CD4-positive, alpha-beta T cell treated with Interleukin-2 at 100 ng/mL for 4 hours (primary cell): Measurements from ENCODE around the gene TRIM10.
"Not testable (repeated sequence)": the region's sequence is repeated elsewhere in the genome, so short reads cannot be mapped to it uniquely, and the experiment has no call there.

Experiments
- DNase-seq: peaks from one replicate; pipeline ENCODE4 v3.0.0-alpha.2; 2020; ENCODE audit warnings: low spot score

TRIM10 gene

GRCh38 chr6:30171677-30172471 is 10.9 kb upstream of the TRIM10 start:
- DNase-seq: no peak

DNA sequence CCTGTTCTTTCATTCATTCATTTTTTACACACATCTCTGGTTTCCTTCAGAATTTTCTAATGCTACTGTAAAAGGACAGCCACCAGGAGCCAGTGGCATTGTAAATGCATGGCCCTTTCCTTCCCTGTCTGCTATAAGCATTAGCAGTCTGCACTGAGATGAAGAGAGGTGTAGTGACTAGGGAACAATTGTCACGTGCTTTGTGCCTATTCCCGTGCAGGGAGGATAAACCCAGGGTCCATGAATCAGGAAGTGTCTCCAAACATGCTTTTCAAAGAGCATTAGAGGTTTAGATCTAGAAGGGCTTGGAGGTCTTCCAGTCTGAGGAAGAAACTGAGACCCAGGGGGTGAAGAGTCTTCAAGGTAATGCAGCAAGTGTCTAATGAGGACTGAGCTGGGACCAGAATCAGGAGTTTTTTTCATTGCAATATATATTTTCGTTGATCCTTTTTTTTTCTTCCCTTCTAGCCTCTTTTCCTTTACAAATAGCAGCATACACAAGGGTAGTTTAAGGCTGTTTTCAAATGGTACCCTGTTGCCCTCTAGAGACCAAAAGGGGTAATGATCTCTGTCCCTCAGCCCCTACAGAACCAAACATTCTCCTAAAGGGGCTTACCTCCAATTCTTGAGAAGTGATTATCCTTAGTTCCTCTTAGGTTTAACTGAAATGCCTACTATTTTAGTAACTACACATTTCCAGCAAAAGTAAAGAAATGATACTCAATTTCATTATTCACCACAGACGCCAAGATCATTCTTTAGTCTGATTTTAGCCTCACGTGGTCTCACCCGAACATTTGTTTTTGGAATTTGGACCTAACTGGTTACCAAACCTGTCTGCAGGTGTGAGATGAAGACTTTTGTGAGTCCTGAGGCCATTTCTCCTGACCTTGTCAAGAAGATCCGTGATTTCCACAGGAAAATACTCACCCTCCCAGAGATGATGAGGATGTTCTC is 8.9 kb upstream of the TRIM10 start:
- peak; percentile 46 for DNase-seq

- DNase-seq: no peak
Observed at GRCh38 chr6:30168741-30169140, 7.7 kb upstream of the TRIM10 start.

DNA sequence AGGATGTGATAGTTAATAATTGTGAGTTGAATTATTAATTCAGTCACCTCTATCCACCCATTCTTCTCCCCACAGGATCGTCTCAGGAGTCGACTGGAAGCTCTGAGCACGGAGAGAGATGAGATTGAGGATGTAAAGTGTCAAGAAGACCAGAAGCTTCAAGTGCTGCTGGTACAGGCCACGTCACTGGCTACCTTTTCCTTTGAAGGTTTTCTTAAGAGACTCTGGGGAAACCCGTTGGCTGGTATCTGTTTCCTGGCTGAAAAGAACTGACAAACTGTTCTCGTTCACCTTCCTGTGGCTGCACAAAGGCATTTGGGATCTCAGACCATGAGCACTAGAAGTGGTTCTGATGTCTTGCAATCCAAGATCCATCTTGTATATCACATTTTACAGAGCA is 6.1 kb upstream of the TRIM10 start:
- peak; percentile 8 for DNase-seq

DNA sequence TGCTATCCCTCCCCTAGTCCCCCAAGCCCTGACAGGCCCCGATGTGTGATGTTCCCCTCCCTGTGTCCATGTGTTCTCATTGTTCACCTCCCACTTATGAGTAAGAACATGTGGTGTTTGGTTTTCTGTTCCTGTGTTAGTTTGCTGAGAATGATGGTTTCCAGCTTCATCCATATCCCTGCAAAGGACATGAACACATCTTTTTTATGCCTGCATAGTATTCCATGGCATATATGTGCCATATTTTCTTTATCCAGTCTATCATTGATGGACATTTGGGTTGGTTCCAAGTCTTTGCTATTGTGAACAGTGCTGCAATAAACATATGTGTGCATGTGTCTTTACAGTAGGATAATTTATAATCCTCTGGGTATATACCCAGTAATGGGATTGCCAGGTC is 4.2 kb upstream of the TRIM10 start:
- DNase-seq: not testable (repeated sequence)

GRCh38 chr6:30164714-30165113 is 3.7 kb upstream of the TRIM10 start:
- no peak for DNase-seq

DNA sequence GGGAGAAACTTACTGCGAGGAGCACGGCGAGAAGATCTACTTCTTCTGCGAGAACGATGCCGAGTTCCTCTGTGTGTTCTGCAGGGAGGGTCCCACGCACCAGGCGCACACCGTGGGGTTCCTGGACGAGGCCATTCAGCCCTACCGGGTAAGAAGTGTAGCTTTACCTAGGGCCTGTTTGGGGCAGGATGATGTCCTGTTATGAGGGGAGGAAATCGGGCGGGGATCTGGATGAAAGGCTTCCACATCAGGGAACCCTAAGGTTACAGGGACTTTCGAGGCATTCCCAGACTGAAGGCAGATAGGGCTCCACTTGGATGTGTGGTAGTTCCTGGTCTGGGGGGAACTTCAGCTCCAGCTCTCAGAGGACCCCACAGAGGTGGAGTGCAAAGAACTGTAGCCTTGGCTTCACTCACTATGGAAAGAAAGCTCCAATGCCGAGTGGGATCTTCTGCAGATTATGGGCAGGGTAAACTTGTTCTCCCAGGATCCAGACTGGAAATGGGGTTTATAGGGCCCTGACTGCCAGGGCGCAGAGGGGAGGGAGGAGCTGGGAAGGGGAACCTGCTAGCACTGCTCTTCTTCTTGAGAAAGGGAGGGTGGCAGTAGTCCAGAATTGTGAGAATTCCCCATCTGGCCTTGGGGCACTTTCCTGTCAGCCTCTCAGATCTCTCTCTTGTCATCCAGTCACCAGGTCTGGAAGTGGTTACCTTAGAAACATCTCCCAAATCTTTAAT is 3.1 kb upstream of the TRIM10 start:
- DNase-seq: no peak

DNA sequence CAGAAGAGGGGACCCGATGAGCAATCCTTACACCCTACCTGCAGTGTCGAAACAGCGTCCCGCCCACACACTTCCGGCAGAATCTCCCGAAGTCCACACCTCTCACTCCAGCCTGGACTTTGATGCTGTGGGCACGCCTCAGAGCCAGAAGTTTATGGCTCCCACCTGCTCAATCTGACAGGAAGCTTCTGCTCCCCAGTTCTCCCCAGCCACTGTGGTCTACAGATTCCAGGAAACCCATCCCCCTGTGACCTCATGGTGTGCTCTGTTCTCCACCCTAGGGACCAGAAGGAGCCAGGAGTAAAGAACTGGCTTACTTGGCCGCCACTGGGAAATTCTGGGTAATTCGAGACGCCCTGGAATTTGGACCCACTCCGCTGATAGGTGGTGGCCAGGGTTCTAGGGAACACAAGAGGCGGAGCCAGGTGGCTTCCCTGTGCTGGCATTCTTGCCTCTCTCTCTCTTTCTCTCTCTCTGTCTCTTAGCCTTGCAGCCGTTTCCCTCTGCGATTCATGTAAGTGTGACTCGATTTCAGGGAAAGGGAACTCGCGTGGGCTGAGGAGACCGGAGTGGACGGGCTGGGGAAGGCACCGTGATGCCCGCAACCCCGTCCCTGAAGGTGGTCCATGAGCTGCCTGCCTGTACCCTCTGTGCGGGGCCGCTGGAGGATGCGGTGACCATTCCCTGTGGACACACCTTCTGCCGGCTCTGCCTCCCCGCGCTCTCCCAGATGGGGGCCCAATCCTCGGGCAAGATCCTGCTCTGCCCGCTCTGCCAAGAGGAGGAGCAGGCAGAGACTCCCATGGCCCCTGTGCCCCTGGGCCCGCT is 2.3 kb upstream of the TRIM10 start, which contains the start of gene TRIM15:
Gene TRIM15, plus strand, starts transcription at position 457 of the 828 bp plus-strand sequence. Its CDS starts 139 bp downstream, at position 596.
- DNase-seq: peak; percentile 21

GRCh38 chr6:30162265-30163089 is 1.5 kb upstream of the TRIM10 start:
- DNase-seq: no peak

DNA sequence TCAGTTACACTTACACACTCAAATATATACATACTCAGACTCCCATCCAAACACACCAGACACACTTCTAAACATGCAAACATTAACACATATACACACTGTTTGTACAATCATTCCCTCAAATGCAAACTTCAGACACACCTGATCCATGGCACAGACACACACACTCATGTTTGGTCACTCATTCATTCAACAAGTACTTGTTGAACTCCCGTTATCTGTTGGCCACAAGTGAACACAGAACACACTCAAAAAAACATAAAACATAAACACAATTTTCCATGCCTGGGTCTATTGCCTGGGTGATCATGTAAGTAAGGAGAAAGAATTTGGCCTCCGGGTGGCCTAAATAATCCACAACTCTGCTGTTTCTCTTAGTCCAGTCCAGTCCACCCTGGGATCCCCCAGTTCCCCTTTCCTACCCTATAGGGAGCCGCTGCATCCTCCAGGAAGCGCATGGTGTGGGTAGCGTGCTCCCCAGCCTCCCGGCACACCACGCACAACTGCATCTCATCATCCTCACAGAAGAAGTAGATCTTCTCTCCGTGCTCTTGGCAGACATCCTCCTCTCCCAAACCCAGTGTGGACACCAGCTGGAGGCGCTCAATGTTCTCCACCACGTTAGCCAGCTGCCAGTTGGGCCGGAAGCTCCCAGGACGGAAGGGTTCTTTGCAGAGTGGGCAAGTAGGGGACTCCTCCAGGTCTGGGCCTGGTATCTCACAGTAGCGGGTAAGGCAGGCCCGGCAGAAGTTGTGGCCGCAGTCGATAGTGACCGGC is 815 bp downstream of the TRIM10 start:
- no peak for DNase-seq

DNA sequence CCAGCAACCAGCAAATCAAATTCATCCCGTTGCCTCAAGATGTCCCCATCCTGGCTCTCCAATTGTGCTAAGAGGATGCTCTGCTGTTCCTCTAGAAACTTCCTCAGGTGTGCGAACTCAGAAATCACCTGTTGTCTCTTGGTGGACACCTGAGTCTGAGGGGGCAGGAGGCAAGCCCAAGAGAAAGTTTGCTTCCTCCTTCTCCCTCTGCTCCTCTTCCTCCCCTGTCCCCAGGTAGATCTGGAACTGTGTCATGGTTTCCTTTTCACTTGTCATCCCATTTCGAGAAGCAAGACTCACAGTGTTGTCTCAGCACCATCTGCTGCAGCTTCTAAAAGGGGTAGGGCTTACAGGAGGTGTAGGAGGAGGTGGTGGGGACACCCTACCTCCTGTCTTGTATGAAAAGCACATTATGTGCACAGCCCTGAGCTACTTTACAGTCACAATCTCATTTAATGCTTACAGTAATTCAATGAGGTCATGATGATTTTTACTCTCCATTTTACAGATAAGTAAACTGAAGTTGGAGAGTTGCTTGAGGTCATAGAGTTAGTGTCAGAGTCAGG is 2.5 kb downstream of the TRIM10 start:
- DNase-seq: no peak

DNA sequence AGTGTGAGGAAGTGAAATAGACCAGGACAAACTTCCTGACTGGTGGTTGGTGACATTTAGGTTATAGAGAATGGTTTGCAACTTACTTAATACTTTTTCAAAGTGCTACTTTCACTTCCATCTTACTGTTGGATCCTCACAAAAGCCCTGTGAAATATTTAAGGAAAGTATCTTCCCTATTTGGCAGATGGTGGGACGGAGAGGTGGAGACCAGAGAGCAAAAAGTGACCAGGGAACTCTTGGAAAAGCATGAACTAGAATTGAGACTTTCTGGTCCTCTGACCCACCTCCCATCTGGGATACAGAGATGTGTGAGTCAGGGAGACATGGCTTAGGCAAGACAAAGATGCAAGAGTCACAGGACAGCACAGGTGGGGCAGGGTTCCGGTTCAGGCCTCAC is 3.0 kb downstream of the TRIM10 start:
- no peak for DNase-seq

DNA sequence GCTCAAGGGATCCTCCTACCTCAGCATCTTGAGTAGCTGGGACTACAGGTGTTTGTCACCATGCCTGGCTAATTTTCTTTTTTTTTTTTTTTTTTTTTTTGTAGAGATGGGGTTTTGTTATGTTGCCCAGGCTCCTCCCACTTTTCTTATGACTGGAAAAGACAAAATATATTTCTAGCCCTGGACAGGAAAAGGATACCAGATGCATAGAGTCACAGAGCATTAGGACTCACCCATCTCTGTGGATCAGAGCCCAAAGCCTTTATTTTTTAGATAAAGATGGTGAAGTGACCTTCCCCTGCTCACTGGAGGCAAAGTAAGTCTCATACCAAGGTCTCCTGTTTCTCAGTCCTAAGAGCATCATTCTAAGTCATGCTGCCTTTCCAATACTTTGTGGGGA is 3.4 kb downstream of the TRIM10 start:
- DNase-seq: no peak

DNA sequence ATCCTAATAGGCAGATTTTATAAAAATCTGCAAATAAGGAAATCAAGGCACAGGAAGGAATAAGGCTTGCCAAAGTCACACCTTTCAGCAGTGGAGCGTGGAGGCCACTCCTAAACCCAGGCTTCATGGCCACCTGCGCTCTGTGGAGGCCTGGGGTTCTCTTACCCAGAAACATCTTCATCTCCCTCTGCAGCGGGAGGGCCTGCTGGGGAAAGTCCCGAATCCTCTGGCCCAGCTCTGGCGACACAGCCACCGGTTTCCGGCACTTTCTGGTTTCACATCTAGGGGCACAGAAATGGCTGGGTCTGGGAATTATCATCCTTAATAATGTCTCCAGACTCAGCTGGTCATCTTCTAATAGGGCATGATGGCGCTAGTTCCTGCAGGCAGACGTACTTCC is 4.2 kb downstream of the TRIM10 start:
- DNase-seq: no peak

- no peak for DNase-seq
Observed at GRCh38 chr6:30156262-30156599, 4.8 kb downstream of the TRIM10 start.

GRCh38 chr6:30155520-30156261 is 5.3 kb downstream of the TRIM10 start:
- no peak for DNase-seq

- DNase-seq: no peak
Observed at GRCh38 chr6:30154709-30155519, 6.1 kb downstream of the TRIM10 start.

DNA sequence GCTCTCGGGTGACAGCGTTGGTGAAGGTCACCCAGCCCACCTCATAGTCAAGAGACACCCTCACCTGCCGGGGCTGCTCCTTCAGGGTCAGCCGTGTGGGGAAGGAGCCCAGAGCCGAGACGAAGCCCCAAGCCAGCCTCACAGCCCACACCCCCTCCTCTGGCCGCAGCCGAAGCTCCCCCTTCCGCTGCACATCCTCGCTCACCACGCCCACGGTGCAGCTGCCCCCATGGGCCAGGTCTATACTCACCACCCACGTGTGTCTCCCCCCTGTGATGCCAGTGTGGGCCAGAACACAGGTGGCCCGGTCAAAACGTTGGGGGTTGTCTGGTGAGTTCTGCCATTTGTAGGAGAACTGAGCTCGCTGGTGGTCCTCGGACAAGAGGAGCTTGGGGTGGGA is 7.0 kb downstream of the TRIM10 start:
- no peak for DNase-seq
